A549 (cell line): ENCODE measurements around the gene CR2. TPM values are rescaled to one million over a fixed set of nuclear protein-coding genes. Genes with fewer than 3 reads are reported as not detected.

Experiments
- polyA plus RNA-seq, 4 experiments: library from polyadenylated mRNA; depleted of rRNA in 3 of 4; stranded (reverse); fragments of >200 nt; fragmentation: RNase III in 1 of 4; extraction: RNeasy Plus Mini Kit Qiagen cat#74134 plus additional on column Dnase treatment in 1 of 4; gene quantifications; 2 replicates in 3 of 4; 3 replicates in 1 of 4; pipeline ENCODE4 v1.2.3, GENCODE V29; 2011 to 2017

Gene CR2
- polyA plus RNA-seq, 2 of the 4 experiments (the other 2 are of a cell fraction) = not detected

Other genes with a start within 250 kb of the CR2 start
- 173 and 180 TPM in 2 replicates for gene CD55, start 132.7 kb upstream of the CR2 start, polyA plus RNA-seq (2011; rRNA removed)
- 35.2 to 44.5 TPM (median 37.0 TPM) in 3 replicates for gene CD55, start 132.7 kb upstream of the CR2 start, polyA plus RNA-seq (2017; fragmentation: RNase III; extraction: RNeasy Plus Mini Kit Qiagen cat#74134 plus additional on column Dnase treatment)
- gene CR1, start 41.8 kb downstream of the CR2 start, polyA plus RNA-seq (2011; rRNA removed) = not detected in 2 replicates
- not detected in 3 replicates for gene CR1, start 41.8 kb downstream of the CR2 start, polyA plus RNA-seq (2017; fragmentation: RNase III; extraction: RNeasy Plus Mini Kit Qiagen cat#74134 plus additional on column Dnase treatment)
- not detected in 2 replicates for gene CR1L, start 190.8 kb downstream of the CR2 start, polyA plus RNA-seq (2011; rRNA removed)
- not detected in 3 replicates for gene CR1L, start 190.8 kb downstream of the CR2 start, polyA plus RNA-seq (2017; fragmentation: RNase III; extraction: RNeasy Plus Mini Kit Qiagen cat#74134 plus additional on column Dnase treatment)